PFSK-1 (cell line): ENCODE data around the gene MYO9A.

Experiments
- POLR2AphosphoS5 ChIP-seq: IDR thresholded peaks from 2 replicates; pipeline ENCODE4 v1.6.1; 2012; ENCODE audit warnings: low read depth, mild to moderate bottlenecking, control low read depth, low read length, moderate library complexity
- TAF1 ChIP-seq: IDR thresholded peaks from 2 replicates; pipeline ENCODE4 v1.6.1; 2012; ENCODE audit warnings: low read length, control low read depth, borderline replicate concordance; ENCODE audit not compliant: insufficient read depth
- TF ChIP-seq, protein P1 (sequence below), 2 experiments: IDR thresholded peaks; 2 replicates each; pipeline versions ENCODE4 v1.6.1 to v1.8.0; 2011 to 2012; ENCODE audit warnings: low read depth in 2 of 2, low read length in 2 of 2, control low read depth in 1 of 2, inconsistent platforms in 1 of 2, mild to moderate bottlenecking in 1 of 2, moderate library complexity in 1 of 2; ENCODE audit not compliant: insufficient read depth in 1 of 2

DNA sequence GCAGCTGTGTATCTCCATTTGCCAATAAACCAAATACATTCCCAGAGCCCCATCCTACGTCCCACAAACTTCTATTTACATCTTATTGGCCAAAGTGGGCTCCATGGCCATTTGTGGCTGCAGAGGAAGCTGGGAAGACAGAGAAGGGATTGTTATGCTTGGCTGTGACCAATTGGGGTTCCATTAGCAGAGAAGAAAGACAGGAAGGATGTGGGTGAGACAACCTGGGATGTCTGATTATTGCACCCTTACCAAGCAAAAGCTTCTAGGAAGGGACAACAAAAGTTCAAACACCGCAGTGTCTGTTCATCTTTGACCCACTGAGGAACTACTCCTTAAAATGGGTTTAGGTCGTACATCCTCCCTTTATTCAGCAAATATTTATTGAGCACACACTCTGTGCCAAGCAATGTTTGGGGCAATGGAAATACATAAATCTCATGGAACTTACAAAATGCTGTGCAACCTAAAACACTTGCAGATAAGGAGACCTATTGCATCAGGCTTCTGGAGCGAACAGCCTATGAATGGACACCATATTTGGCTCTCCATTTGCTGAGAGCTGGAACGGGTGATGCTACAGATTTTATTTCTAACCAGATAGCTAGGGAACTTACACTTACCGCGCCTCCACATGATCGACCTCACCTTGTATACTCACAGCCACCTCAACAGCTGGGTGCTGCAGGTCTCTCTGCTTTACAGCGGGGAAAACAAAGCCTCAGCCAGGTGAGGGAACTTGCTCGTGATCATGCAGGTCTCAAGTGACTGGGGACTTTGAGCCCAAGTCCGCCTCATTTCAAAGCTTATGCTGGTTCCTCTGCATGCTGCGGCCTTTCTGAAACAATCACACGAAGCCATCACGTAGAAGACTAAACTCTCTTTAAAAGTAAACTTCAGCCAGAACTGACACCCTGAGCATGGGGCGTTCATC lies 329.0 kb downstream of the MYO9A start:
- TF ChIP-seq POLR2AphosphoS5 (no peak), TAF1 (no peak)
- TF ChIP-seq, protein P1, sequence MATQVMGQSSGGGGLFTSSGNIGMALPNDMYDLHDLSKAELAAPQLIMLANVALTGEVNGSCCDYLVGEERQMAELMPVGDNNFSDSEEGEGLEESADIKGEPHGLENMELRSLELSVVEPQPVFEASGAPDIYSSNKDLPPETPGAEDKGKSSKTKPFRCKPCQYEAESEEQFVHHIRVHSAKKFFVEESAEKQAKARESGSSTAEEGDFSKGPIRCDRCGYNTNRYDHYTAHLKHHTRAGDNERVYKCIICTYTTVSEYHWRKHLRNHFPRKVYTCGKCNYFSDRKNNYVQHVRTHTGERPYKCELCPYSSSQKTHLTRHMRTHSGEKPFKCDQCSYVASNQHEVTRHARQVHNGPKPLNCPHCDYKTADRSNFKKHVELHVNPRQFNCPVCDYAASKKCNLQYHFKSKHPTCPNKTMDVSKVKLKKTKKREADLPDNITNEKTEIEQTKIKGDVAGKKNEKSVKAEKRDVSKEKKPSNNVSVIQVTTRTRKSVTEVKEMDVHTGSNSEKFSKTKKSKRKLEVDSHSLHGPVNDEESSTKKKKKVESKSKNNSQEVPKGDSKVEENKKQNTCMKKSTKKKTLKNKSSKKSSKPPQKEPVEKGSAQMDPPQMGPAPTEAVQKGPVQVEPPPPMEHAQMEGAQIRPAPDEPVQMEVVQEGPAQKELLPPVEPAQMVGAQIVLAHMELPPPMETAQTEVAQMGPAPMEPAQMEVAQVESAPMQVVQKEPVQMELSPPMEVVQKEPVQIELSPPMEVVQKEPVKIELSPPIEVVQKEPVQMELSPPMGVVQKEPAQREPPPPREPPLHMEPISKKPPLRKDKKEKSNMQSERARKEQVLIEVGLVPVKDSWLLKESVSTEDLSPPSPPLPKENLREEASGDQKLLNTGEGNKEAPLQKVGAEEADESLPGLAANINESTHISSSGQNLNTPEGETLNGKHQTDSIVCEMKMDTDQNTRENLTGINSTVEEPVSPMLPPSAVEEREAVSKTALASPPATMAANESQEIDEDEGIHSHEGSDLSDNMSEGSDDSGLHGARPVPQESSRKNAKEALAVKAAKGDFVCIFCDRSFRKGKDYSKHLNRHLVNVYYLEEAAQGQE (IDR thresholded peaks at IDR 0.05; ENCODE audit: insufficient read depth in 1 of 2, low read depth in 2 of 2, low read length in 2 of 2), result no peak
